Lower leg skin (tissue), 4 donors: ENCODE results near the gene MCM5. TPM values are rescaled to one million over a fixed set of nuclear protein-coding genes. Genes with fewer than 3 reads are reported as not detected.

Experiments
- DNase-seq, 2 donors: peaks; one replicate each; pipeline ENCODE4 v3.0.0-alpha.2; 2019; ENCODE audit warnings: low spot score in 2 of 2
- H3K4me3 ChIP-seq: fragments of 200-600 bp; sonication (generic); 2 replicates; pipeline ENCODE4 v1.5.1; 2017; ENCODE audit warnings: mild to moderate bottlenecking, low read depth; ENCODE audit not compliant: poor library complexity, severe bottlenecking
- CTCF ChIP-seq, 3 donors: fragments of 450-650 bp; IDR thresholded peaks; one replicate each; pipeline ENCODE4 v1.5.1; 2016; ENCODE audit warnings: antibody characterized with exemption in 3 of 3, mild to moderate bottlenecking in 3 of 3, moderate library complexity in 2 of 3
- POLR2A ChIP-seq, 2 donors: fragments of 450-650 bp; IDR thresholded peaks; one replicate each; pipeline ENCODE4 v1.6.1; 2016 to 2017; ENCODE audit warnings: antibody characterized with exemption in 2 of 2, mild to moderate bottlenecking in 1 of 2, moderate library complexity in 1 of 2
- WGBS, 2 donors: methylation state at CpG; one replicate each; pipeline ENCODE4 v1.1.5; 2018; 5-methylcytosine and 5-hydroxymethylcytosine counted together
- intact Hi-C: fragments of 100-400 bp; cut with DNase I; formaldehyde crosslinking; loops from one replicate; pipeline ENCODE4 v1.15.0; 2023; ENCODE audit warnings: low total_unique reads
- total RNA-seq, 4 donors: library from RNA; depleted of rRNA; stranded (reverse); fragments of >200 nt; gene quantifications; one replicate each; pipeline ENCODE4 v1.1.0, GENCODE V29; 2016

The MCM5 gene
- total RNA-seq, 4 donors from 2014 or later = 10.1 to 44.3 (median 20.8) TPM

- TF ChIP-seq POLR2A (IDR thresholded peaks at IDR 0.05) (no peak), CTCF (IDR thresholded peaks at IDR 0.05) (no peak)
- DNase-seq = no peak
- intact Hi-C loops = no loop called here
- no peak overlapping the region for H3K4me3 ChIP-seq
- 80 to 91% methylated on average over 3 of the region's 3 CpGs for WGBS, 2 donors
Observed at GRCh38 chr22:35377735-35378134, 22.2 kb upstream of the MCM5 start.

GRCh38 chr22:35378621-35379020 lies 21.3 kb upstream of the MCM5 start:
- TF ChIP-seq CTCF (IDR thresholded peaks at IDR 0.05) (no peak), POLR2A (IDR thresholded peaks at IDR 0.05) (no peak)
- 83 to 94% methylated on average over 3 of the region's 3 CpGs for WGBS, 2 donors
- no peak overlapping the region for H3K4me3 ChIP-seq
- intact Hi-C loops = no loop called here
- DNase-seq = no peak

GRCh38 chr22:35379146-35379993 lies 20.6 kb upstream of the MCM5 start:
- intact Hi-C loops = no loop called here
- no peak overlapping the region for H3K4me3 ChIP-seq
- no peak for TF ChIP-seq POLR2A (IDR thresholded peaks at IDR 0.05)
- TF ChIP-seq CTCF (IDR thresholded peaks at IDR 0.05) = no peak
- WGBS, 2 donors = 87 to 90% methylated on average over 10 of the region's 10 CpGs
- DNase-seq = no peak

GRCh38 chr22:35380013-35380412 lies 19.9 kb upstream of the MCM5 start:
- intact Hi-C loops = no loop called here
- TF ChIP-seq POLR2A (IDR thresholded peaks at IDR 0.05) (no peak), CTCF (IDR thresholded peaks at IDR 0.05) (no peak)
- DNase-seq = no peak
- WGBS, 2 donors = 76 to 77% methylated on average over 6 of the region's 6 CpGs
- no peak overlapping the region for H3K4me3 ChIP-seq

DNA sequence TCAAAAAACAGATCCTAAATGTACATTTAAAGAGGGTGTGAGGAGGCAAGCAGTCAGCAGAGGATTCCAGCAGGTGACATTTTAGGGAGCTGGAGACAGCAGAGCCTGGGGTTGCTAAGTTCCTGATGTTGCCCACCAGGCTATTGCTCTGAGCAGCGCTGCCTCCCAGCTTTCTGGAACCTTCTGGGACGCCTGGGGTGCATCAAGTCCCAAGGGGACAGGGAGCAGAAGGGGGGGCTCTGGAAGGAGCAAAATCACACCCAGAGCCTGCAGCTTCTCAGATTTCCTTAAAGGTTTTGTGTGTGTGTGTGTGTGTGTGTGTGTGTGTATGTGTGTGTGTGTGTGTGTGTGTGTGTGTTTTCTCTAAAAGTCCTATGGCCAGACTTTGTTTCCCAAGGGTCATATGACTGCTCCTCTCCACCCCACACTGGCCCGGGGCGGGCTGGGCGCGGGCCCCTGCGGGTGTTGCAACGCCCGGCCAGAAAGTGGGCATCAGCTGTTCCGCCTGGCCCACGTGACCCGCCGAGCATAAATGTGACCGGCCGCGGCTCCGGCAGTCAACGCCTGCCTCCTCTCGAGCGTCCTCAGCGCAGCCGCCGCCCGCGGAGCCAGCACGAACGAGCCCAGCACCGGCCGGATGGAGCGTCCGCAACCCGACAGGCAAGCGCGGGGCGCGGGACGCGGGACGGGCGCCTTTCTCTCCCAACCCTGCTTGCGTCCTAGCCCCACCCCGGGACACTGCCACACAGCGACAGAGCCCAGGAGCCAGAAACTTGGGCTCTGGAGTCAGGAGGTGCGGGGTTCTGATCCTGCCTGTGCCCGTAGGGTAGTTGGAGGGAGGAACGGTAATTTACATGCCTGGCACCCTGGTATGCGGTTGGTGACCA lies 19.2 kb upstream of the MCM5 start, which contains the start of gene HMOX1:
HMOX1 (plus strand) TSS at position 560 of the 887 bp plus-strand sequence; CDS start at position 638, 78 bp downstream.
- WGBS, 2 donors = 11 to 20% methylated on average over 9 to 13 of the region's 47 CpGs
- peak within 1 kb of the TSS; percentile 35 for H3K4me3 ChIP-seq
- TF ChIP-seq CTCF (IDR thresholded peaks at IDR 0.05) (no peak), POLR2A (IDR thresholded peaks at IDR 0.05) (peak in 1 of 2 donors; percentile 45)
- DNase-seq = peak; percentile 91 to 99
- intact Hi-C loops = no loop called here
